Measurements from ENCODE around the gene WDSUB1. TPM values are rescaled to one million over a fixed set of nuclear protein-coding genes. Genes with fewer than 3 reads are reported as not detected.

WDSUB1 gene
- total RNA-seq, 3 donors from 2014 or later, result 7.5 to 12.5 (median 9.1) TPM

GRCh38 chr2:159232456-159233170, 53.9 kb downstream of the WDSUB1 start:
- DNase-seq (no peak), ATAC-seq (no peak)
- Histone ChIP-seq H3K4me1 (ENCODE audit: low read depth) (no peaks in the 10 kb centered on the region), H3K4me3 (no peak overlapping the region), H3K9me3 (no peaks in the 10 kb centered on the region), H3K36me3 (ENCODE audit: low read depth) (peaks cover 5% of the 10 kb centered on the region)
- no peak for TF ChIP-seq CTCF (IDR thresholded peaks at IDR 0.05)
- intact Hi-C loops (cut with DNase I, micrococcal nuclease), result no loop called here

DNA sequence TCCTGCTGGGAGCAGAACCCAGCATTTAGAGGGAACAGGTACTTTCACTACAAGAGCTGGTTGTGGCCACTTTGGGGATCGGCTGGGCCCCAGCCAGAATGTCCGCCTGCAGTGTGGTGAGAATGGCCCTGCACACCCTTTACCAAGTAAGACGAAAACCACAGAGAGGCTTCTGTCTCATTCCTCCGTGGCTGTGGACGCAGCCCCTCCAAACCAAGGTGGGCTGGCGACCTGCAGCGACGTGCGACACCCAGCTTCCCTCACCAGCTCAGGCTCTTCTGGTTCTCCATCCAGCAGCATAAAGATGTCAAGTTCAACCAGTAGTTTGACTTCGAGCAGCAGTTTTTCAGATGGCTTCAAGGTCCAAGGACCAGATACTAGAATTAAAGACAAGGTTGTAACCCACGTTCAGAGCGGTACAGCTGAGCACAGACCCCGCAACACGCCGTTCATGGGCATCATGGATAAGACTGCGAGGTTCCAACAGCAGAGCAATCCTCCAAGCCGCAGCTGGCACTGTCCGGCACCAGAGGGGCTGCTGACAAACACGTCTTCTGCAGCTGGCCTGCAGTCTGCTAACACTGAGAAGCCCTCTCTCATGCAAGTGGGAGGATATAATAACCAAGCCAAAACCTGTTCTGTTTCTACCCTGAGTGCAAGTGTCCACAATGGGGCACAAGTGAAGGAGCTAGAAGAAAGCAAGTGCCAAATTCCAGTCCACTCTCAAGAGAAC, 56.2 kb downstream of the WDSUB1 start:
- H3K36me3 ChIP-seq (ENCODE audit: low read depth), result peaks cover 5% of the 10 kb centered on the region
- no peak overlapping the region for H3K4me3 ChIP-seq
- no peak for ATAC-seq
- DNase-seq, result no peak
- intact Hi-C loops (cut with DNase I, micrococcal nuclease), result no loop called here
- TF ChIP-seq CTCF (IDR thresholded peaks at IDR 0.05), result no peak
- H3K9me3 ChIP-seq, result no peaks in the 10 kb centered on the region
- H3K4me1 ChIP-seq (ENCODE audit: low read depth), result no peaks in the 10 kb centered on the region

- ATAC-seq (no peak), DNase-seq (no peak)
- no peak overlapping the region for H3K4me3 ChIP-seq
- TF ChIP-seq CTCF (IDR thresholded peaks at IDR 0.05), result no peak
- no peaks in the 10 kb centered on the region for H3K4me1 ChIP-seq (ENCODE audit: low read depth)
- intact Hi-C loops (cut with DNase I, micrococcal nuclease), result no loop called here
- H3K36me3 ChIP-seq (ENCODE audit: low read depth), result peaks cover 11% of the 10 kb centered on the region
- H3K9me3 ChIP-seq, result no peaks in the 10 kb centered on the region
Observed at GRCh38 chr2:159229476-159230144, 56.9 kb downstream of the WDSUB1 start.

GRCh38 chr2:159228081-159228581, 58.4 kb downstream of the WDSUB1 start:
- intact Hi-C loops (cut with DNase I, micrococcal nuclease), result no loop called here
- Histone ChIP-seq H3K4me3 (no peak overlapping the region), H3K36me3 (ENCODE audit: low read depth) (peaks cover 11% of the 10 kb centered on the region), H3K9me3 (no peaks in the 10 kb centered on the region), H3K4me1 (ENCODE audit: low read depth) (no peaks in the 10 kb centered on the region)
- no peak for TF ChIP-seq CTCF (IDR thresholded peaks at IDR 0.05)
- no peak for ATAC-seq
- DNase-seq, result no peak

DNA sequence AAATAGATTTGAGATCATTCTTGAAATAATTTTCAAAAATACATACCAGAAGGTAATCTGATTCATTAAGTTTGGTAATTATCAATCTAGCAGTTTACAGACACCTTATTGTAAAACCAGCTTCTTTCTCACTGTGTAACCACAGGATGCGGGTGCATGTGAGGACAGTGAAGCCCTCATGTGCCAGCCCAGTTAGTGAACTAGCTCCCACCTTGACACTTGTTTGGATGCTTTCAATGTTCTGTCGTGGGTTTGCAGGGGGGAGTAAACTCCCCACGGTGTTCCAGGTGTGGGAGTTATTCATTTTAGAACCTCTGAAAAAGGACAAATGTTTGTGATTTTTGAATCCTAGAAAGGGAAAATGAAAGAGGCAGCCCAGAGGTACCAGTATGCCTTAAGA, 59.0 kb downstream of the WDSUB1 start:
- Histone ChIP-seq H3K4me1 (ENCODE audit: low read depth) (no peaks in the 10 kb centered on the region), H3K9me3 (no peaks in the 10 kb centered on the region), H3K36me3 (ENCODE audit: low read depth) (peaks cover 11% of the 10 kb centered on the region), H3K4me3 (no peak overlapping the region)
- intact Hi-C loops (cut with DNase I, micrococcal nuclease), result no loop called here
- ATAC-seq (no peak), DNase-seq (no peak)
- TF ChIP-seq CTCF (IDR thresholded peaks at IDR 0.05), result no peak
